ENCODE measurements around the gene RAB34.

DNA sequence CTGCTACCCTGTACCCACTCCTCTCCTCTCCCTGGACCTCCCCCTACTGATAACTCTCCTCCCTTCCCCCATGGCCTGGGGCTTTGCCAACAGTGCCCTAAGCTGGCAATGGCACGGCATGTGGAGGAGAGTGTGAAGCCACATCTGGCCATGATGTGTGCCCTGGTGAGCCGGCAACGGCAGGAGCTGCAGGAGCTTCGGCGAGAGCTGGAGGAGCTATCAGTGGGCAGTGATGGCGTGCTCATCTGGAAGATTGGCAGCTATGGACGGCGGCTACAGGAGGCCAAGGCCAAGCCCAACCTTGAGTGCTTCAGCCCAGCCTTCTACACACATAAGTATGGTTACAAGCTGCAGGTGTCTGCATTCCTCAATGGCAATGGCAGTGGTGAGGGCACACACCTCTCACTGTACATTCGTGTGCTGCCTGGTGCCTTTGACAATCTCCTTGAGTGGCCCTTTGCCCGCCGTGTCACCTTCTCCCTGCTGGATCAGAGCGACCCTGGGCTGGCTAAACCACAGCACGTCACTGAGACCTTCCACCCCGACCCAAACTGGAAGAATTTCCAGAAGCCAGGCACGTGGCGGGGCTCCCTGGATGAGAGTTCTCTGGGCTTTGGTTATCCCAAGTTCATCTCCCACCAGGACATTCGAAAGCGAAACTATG is 31.3 kb upstream of the RAB34 start:
- TF ChIP-seq, protein P1, sequence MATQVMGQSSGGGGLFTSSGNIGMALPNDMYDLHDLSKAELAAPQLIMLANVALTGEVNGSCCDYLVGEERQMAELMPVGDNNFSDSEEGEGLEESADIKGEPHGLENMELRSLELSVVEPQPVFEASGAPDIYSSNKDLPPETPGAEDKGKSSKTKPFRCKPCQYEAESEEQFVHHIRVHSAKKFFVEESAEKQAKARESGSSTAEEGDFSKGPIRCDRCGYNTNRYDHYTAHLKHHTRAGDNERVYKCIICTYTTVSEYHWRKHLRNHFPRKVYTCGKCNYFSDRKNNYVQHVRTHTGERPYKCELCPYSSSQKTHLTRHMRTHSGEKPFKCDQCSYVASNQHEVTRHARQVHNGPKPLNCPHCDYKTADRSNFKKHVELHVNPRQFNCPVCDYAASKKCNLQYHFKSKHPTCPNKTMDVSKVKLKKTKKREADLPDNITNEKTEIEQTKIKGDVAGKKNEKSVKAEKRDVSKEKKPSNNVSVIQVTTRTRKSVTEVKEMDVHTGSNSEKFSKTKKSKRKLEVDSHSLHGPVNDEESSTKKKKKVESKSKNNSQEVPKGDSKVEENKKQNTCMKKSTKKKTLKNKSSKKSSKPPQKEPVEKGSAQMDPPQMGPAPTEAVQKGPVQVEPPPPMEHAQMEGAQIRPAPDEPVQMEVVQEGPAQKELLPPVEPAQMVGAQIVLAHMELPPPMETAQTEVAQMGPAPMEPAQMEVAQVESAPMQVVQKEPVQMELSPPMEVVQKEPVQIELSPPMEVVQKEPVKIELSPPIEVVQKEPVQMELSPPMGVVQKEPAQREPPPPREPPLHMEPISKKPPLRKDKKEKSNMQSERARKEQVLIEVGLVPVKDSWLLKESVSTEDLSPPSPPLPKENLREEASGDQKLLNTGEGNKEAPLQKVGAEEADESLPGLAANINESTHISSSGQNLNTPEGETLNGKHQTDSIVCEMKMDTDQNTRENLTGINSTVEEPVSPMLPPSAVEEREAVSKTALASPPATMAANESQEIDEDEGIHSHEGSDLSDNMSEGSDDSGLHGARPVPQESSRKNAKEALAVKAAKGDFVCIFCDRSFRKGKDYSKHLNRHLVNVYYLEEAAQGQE (IDR thresholded peaks at IDR 0.05; ENCODE audit: insufficient read depth in 1 of 2, low read depth in 2 of 2, low read length in 1 of 2), result no peak
- TF ChIP-seq, protein P2, sequence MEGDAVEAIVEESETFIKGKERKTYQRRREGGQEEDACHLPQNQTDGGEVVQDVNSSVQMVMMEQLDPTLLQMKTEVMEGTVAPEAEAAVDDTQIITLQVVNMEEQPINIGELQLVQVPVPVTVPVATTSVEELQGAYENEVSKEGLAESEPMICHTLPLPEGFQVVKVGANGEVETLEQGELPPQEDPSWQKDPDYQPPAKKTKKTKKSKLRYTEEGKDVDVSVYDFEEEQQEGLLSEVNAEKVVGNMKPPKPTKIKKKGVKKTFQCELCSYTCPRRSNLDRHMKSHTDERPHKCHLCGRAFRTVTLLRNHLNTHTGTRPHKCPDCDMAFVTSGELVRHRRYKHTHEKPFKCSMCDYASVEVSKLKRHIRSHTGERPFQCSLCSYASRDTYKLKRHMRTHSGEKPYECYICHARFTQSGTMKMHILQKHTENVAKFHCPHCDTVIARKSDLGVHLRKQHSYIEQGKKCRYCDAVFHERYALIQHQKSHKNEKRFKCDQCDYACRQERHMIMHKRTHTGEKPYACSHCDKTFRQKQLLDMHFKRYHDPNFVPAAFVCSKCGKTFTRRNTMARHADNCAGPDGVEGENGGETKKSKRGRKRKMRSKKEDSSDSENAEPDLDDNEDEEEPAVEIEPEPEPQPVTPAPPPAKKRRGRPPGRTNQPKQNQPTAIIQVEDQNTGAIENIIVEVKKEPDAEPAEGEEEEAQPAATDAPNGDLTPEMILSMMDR (IDR thresholded peaks at IDR 0.05), result no peak
